Umbilical cord (tissue), 2 donors: ENCODE results near the gene ASTN1. TPM values are rescaled to one million over a fixed set of nuclear protein-coding genes. Genes with fewer than 3 reads are reported as not detected.

Source experiments
- DNase-seq: peaks from one replicate; pipeline ENCODE4 v3.0.0-alpha.2; 2015; ENCODE audit warnings: low spot score
- total RNA-seq: library from RNA; depleted of rRNA; stranded (reverse); fragments of >200 nt; gene quantifications from one replicate; pipeline ENCODE4 v1.2.3, GENCODE V29; 2014; ENCODE audit warnings: low replicate concordance; ENCODE audit not compliant: insufficient read depth

The ASTN1 gene
- total RNA-seq, 1 donor from 2014 or later = 5.8 TPM

DNA sequence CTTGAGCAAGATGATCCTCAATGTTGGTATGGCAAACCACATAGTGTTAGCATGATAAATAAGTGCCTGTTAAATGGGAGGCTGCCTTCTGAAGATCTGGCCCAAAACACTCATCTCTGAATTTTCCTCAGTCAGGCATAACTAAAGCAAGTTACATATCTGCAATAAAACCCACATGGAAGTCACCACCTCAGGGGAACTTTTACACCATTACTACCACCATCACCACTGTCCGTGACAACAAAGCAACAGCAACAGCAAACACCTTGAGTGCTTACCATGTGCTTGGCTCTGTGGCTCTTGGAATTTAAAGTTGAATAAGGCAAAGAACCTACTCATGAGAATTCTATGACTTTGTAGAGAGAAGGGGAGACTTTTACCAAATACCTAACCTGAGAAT lies 233.0 kb downstream of the ASTN1 start:
- DNase-seq = no peak

DNA sequence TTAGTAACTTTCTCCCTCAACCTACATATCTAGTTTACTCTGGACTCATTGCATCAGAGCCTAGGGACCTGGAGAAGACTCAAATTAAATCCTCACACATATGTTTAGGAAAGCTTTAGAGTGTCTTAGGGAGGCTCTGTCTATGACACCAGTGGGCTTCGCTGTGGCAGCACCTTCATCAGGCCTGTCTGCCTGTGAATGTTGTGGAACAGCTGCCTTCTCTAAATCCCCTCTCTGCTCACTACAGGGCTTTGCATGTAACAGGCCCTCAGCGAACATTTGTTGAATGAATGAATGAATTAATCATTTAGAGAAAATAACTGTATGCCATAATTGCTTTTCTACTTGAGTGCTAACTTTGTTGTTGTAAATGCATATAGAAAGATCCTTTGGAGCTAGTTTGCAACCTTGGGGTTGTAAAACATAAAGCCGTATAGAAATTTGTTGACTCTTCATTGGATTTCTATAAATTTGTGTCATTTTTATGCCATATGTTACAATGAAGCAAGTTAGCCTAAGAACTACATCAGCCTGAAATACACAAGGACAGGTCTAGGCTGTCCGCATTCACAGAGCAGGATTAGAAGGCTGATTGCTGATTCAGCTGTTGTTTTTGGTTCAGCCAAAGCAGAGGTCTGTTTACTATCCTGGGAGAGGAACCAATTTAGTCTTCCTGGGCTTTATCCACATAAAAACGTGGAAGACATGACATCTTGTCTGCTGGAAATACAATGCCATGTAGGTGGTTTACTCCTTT lies 238.0 kb downstream of the ASTN1 start:
- DNase-seq = peak; percentile 48

GRCh38 chr1:176925223-176925622 lies 239.3 kb downstream of the ASTN1 start:
- DNase-seq = no peak

- DNase-seq = no peak
These were observed 241.2 kb downstream of the ASTN1 start for GRCh38 chr1:176923283-176923682.

GRCh38 chr1:176919386-176920378 lies 244.8 kb downstream of the ASTN1 start:
- DNase-seq = no peak

DNA sequence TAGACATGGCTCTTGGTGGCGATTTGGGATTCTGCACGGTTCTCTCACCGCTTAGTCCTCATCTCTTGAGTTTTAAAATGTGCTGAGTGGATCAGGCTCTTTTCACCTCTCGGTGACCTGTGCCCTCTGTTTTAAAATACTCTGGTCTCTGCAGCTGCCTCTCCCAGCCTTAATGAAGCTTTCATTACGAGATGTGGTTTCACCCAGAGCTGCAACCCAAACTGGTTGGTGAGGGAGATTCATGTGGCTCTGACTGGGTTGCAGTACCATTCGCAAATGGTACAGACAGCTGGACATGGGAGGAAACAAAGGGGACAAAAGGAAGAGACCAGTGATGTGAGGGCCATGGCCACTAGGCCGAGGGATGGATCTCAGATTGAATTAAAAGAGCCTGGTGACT lies 258.9 kb downstream of the ASTN1 start:
- no peak for DNase-seq

DNA sequence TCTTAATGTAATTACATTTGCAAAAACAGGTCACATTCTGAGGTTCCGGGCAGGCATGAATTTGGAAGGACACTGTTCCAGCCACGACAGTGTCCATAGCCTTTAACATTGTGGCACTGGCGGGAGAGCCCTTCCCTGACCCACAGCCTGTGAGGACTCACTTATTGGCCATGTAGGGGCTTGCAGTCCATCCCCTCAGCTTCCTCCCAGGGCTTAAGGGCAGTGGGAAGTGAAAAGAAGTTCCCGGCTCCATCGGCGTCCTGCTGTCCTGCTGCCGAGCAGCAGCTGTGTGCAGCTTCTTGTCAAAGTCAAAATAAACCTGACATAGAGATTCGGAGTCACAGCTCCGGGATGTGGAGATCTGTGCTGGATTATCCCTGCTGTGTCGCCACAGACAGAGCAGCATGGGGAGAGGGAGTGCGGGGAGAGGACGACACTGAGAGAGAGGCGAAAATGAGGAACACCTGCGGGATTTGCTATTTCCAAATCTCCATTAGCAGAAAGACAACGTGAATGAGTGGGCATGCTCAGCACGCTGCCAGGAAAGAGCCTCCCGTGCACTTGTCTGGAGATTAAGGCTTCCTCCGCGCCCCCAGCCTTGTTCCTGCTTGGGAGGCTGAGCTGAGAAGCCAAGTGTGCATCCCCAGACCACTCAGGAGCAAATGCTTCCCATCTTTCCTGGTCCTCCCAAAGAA lies 260.3 kb downstream of the ASTN1 start:
- no peak for DNase-seq

DNA sequence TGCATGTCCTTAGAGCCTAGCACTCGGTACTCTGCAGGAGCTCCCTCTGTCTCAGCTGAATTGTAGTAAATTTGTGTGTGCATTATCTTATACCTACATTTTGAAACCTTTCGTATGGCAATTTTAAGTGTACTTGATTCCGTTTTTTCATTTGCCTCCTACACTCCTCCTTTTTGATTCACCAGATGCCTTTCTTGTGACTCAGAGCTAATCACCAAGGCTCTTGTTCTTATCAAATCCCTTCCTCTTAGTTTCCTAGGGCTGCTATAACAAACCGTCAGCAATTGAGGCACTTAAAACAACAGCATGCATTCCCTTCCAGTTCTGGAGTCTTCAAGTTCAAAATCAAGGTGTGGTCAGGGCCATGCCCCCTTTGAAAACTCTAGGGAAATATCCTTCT lies 261.0 kb downstream of the ASTN1 start:
- peak; percentile 69 for DNase-seq

- DNase-seq = no peak
These were observed 265.2 kb downstream of the ASTN1 start for GRCh38 chr1:176899321-176899720.

GRCh38 chr1:176897350-176898236 lies 266.9 kb downstream of the ASTN1 start:
- DNase-seq = peak; percentile 81

DNA sequence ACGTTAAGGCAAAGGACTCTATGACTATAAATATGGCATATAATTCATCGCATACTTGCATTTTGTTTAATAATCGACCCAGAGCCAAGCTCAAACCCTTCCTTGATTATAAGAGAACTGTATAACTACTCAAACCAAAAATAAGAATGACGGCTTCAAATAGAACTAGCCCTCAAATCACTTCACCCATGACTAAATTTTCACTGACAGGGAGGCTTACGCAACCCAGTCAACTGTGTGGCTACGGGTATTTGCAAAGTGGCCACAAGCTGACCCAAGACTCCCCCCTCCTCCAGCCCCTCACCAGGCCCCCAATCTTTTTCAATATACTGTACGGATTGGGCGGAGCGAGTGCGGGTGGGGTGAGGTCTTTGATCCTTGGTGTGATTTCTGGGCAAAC lies 268.3 kb downstream of the ASTN1 start:
- no peak for DNase-seq

DNA sequence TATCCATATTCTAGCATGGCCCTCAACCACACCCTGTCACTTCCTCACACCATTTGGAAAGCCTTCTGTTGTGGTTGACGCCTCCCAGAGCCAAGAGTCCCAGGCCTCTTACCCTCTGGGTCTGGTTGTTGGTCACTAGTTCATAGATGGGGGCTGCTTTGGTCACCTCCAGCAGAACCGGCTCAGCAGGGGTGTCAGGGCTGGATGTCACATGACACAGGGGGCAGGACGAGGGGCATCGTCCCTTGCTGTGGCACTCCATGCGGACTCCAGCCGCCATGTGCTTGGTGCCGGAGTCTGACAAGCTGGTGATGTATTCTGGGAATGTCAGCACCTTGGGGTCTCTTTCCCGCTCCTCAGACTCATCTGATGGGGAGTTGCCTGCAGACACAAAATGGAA lies 270.1 kb downstream of the ASTN1 start:
- no peak for DNase-seq

DNA sequence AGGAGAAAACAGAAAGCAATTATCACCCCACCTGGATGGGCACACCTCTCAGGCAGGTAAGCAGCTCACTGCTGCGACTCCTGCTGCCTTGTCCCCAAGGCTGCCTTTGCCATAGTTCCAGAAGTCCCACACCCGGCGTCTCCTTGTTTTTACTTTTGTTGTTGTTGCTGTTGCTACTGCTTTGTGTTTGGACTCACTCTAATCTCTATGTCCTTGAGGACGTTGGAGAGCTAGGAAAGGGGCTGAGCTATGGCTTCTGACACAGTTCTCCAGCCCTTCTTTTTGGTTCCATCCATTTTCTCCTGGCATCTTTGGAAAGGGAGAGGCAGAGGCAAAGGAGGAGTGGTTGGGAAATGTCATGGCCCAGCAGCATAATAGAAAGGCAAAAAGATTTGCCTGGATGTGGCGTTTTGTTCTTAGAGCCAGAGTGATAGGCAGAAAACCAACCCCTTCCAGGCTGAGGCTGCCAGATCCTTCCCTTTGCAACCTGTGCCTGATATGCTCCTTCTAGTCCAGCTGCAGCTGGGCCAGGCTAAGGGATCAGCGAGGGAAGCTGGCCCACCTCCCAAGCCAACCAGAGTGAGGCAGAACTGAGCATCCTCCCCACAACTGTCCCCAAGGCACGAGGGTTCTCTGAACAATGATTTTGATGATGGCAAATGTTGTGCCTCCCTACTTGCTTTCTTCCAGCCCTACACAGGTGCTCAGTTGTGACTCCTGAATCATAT lies 270.7 kb downstream of the ASTN1 start:
- DNase-seq = no peak

- no peak for DNase-seq
These were observed 276.0 kb downstream of the ASTN1 start for GRCh38 chr1:176888471-176889032.

DNA sequence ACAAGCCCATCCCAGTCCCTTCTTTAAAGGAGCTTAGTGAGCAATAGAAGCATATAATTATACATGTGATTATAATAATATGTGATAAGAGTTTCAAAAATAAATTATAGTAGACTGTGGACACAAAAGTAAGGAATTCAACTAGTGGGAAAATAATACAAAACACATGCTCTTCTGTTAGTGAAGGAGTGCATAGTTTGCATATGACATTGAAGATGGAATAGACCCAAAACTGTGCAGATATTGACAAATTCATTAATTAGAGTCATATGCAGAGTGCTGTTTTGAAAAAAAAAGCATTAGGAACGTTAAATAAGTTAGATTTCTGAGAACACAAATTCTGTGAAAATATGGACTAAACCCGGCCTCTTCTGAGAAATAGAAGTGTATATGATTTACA lies 278.8 kb downstream of the ASTN1 start:
- DNase-seq = no peak

DNA sequence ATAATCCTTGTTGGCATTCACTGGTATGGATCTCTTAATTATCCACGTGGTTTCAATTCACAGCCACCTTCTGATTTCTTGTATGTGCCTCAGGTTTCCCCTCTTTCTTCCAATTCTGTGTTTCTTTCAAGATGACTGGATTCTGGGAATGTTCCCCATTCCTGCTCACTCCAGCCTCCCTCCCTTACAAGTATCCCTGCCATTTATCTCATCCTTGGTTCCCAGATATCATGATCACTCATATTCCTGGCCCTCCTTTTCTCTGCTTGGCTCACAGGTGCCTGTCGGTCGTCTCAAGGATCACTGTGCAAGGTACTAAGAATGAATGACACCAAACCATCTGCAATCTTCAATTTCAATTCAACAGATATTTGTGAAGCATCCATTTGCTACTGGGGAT lies 279.2 kb downstream of the ASTN1 start:
- no peak for DNase-seq

- no peak for DNase-seq
These were observed 279.6 kb downstream of the ASTN1 start for GRCh38 chr1:176884911-176885310.

DNA sequence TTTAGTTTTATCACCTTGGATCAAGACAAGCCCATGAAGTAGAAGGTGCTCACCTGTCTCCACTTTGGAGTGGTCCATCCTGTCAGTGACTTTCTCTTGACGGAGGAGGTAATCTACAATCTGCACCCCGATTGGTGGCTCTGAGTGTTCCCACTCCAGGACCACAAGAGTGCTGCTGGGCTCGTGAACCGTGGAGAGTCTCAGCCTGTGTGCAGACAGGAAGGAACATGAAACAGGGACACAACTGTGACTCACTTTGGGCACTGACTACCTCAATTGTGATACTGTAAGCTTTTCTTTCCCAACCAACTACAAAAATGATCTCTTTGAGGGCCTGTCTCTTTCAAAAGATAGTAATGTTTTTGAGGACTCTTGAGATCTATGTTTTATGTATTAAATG lies 280.2 kb downstream of the ASTN1 start:
- DNase-seq = no peak

GRCh38 chr1:176880955-176881595 lies 283.4 kb downstream of the ASTN1 start:
- DNase-seq = peak; percentile 82
